ENCODE measurements around the gene TUNAR.

- TF ChIP-seq EZH2 (IDR thresholded peaks at IDR 0.05; ENCODE audit: borderline replicate concordance, low read depth, low read length, poor library complexity, severe bottlenecking) (no peak), CTCF (conservative IDR thresholded peaks at IDR 0.05; ENCODE audit: low read depth, low read length) (no peak)
Observed at GRCh38 chr14:95920769-95921438, 44.3 kb downstream of the TUNAR start.

Measured in A673 (cell line).